Activated CD4-positive, CD25-positive, alpha-beta regulatory T cell treated with anti-CD3 and anti-CD28 coated beads, Interleukin-2, amount 50 U/mL, for 72 hours (primary cell): ENCODE results near the gene PMAIP1.
A peak's percentile ranks its signal among the peaks of the same experiment; 100 is the strongest.

Experiments
- DNase-seq: peaks from one replicate; pipeline ENCODE4 v3.0.0; 2021

PMAIP1 gene

GRCh38 chr18:59916746-59917145 lies 16.9 kb downstream of the PMAIP1 start:
- no peak for DNase-seq

- DNase-seq = no peak
Observed at GRCh38 chr18:59917422-59917821, 17.6 kb downstream of the PMAIP1 start.

GRCh38 chr18:59918320-59918755 lies 18.5 kb downstream of the PMAIP1 start:
- DNase-seq = no peak

- no peak for DNase-seq
Observed at GRCh38 chr18:59918997-59919396, 19.2 kb downstream of the PMAIP1 start.

- DNase-seq = peak; percentile 54
Observed at GRCh38 chr18:59921384-59921891, 21.6 kb downstream of the PMAIP1 start.

GRCh38 chr18:59923539-59924196 lies 23.9 kb downstream of the PMAIP1 start:
- no peak for DNase-seq

GRCh38 chr18:59926131-59926530 lies 26.3 kb downstream of the PMAIP1 start:
- DNase-seq = no peak

GRCh38 chr18:59927246-59927825 lies 27.5 kb downstream of the PMAIP1 start:
- no peak for DNase-seq

GRCh38 chr18:59928201-59928600 lies 28.4 kb downstream of the PMAIP1 start:
- no peak for DNase-seq

- DNase-seq = no peak
Observed at GRCh38 chr18:59929621-59930295, 30.0 kb downstream of the PMAIP1 start.

GRCh38 chr18:59932401-59932800 lies 32.6 kb downstream of the PMAIP1 start:
- DNase-seq = no peak

GRCh38 chr18:59938676-59939075 lies 38.9 kb downstream of the PMAIP1 start:
- DNase-seq = no peak

- no peak for DNase-seq
Observed at GRCh38 chr18:59939127-59939526, 39.3 kb downstream of the PMAIP1 start.

GRCh38 chr18:59940068-59940467 lies 40.3 kb downstream of the PMAIP1 start:
- no peak for DNase-seq

GRCh38 chr18:59941331-59941730 lies 41.5 kb downstream of the PMAIP1 start:
- DNase-seq = no peak

- DNase-seq = no peak
Observed at GRCh38 chr18:59942601-59943000, 42.8 kb downstream of the PMAIP1 start.

- no peak for DNase-seq
Observed at GRCh38 chr18:59945544-59945943, 45.7 kb downstream of the PMAIP1 start.

- DNase-seq = no peak
Observed at GRCh38 chr18:59950215-59950944, 50.6 kb downstream of the PMAIP1 start.

GRCh38 chr18:59951591-59951990 lies 51.8 kb downstream of the PMAIP1 start:
- DNase-seq = no peak

GRCh38 chr18:59952283-59953007 lies 52.6 kb downstream of the PMAIP1 start:
- DNase-seq = no peak
